ENCODE measurements around the gene ST6GALNAC6.

The ST6GALNAC6 gene, protein sequence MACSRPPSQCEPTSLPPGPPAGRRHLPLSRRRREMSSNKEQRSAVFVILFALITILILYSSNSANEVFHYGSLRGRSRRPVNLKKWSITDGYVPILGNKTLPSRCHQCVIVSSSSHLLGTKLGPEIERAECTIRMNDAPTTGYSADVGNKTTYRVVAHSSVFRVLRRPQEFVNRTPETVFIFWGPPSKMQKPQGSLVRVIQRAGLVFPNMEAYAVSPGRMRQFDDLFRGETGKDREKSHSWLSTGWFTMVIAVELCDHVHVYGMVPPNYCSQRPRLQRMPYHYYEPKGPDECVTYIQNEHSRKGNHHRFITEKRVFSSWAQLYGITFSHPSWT

DNA sequence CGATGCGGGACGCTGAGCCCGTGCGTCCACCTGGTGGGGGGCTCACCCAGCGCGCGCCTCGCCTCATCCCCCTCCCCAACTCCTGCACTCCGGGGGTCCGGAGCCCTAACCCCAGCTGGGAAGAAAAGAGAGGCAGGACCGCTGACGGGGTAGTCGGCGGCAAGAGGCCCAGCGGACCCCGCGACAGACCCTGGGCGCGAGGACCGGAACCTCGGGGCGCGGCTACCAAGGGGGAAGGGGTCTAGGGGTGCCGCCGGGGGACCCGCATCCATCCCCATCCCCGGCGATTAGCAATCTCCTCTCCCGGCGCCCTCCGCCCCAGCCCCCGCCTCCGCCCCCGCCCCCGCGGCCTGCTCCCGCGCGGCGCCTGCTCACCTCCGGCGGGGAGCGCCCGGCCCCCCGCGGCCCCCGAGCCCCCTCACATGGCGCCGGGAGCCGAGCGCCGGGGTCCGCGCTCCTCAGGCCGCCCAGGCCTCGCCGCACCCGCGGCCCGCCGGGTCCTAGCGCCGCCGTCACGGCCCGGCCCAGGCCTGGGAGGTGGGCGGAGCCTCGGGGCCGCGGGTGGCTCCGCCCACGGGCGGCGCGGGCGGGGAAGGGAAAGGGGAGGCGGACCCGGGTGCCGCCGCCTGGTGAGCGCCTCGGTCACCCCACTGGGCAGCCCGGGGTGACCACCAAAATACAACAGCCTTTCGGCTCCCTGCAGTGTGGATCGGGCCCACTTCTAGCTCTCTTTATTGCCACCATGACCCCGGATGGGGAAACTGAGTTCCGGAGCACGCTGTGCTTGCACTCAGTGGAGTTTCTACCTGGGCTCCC is at the start of gene ST6GALNAC6:
Gene ST6GALNAC6, minus strand, starts transcription at position 476 of the 816 bp plus-strand sequence. CDS start 1,622 bp downstream, outside the sequence.
- in situ Hi-C loops (cut with MboI; ENCODE audit: low sequenced_read_pairs) = no loop called here

DNA sequence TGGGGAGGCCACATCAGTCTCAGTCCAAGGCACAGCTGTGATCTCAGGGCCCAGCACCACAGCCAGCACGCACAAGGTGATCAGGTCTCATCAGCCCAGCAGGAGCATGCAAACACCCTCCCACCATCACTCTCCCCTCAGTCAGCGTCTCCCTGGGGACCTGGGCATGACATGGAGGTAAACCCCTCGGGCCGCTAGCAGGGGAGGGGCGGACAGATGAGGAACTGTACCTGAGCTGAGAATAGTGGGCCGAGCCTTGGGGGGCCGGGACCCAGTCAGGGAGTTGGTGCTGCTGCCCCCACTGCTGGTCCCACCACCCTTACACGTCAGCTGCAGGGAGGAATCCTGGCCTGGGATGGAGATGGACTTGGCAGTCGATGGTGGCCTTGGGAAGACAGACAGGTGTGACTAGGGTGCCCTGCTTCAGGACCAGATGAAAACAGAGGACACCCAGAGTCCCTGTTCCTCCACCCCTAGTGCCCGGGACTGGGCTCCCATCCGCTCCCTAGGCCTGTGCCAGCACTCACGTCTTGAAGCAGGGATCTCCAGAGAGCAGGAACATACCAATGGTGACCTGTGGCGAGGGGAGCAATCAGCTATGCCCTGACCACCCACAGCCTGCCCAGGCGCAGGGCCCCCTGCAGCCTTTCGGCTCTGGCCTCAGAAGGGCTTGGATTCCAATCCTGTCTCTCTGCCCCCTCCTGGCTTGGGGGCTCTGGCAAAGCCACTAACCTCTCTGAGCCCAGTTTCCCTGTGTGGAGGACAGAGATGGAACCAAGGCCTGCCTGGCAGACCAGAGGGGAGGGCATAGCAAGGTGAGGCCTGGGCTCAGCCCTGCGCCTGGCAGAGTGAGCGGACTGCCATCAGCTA is 48.7 kb upstream of the ST6GALNAC6 start:
- in situ Hi-C loops (cut with MboI; ENCODE audit: low sequenced_read_pairs) = no loop called here

DNA sequence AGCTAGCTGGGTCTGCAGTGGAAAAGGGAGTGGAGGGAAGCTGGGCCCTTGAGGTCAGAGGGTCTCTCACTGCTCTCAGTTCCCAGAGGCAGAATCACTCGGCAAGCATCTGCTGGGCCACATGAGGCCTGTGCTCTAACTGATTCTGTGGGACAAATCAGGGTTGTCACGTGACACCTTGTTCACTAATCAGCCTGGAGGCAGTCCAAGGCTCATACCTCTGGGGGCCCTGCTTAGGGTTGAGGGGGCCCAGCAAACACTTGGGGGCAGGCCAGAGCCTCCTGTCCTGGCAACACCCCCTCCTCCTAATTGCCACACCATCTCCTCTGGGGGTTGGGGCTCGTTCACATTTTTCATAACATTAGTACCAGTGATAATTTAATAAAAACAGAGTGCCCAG is 47.3 kb upstream of the ST6GALNAC6 start:
- in situ Hi-C loops (cut with MboI; ENCODE audit: low sequenced_read_pairs) = no loop called here

DNA sequence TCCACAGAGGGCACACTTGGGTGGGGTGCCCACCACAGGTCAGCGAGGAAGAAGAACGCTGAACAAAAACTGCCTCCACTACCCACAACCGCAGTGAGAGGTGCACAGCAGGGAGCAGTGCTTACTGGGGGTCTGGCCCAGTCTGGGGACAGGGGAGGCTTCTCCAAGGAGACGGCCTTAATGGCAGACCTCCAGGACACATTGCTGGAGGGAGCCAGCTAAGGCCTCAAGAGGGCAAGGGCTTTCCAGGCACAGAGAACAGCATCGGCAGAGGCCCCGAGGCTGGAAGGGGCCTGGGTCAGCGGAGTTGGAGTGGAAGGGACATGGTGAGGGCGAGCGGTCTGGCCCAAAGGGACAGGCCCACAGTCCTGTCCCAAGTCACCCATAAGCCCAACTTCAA is 46.5 kb upstream of the ST6GALNAC6 start:
- in situ Hi-C loops (cut with MboI; ENCODE audit: low sequenced_read_pairs) = no loop called here

DNA sequence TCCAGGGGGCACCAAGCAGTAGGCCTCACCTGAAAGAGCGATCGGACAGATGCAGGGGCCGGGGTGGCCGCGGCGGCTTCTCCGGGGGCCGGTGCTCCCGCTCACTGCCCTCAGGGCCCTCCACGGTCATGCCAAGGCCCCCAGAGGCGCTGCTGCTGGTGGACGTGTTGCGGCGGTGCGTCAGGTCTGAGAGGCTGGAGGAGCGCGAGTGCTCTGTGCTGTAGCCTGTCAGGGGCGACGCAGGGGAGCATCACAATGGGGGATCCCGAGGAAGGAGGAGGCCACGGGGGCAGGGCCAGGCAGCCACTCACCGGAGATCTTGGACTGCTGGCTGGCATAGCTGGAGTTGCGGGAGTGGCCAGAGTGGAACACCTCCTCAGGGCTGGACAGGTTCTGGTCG is 45.9 kb upstream of the ST6GALNAC6 start:
- in situ Hi-C loops (cut with MboI; ENCODE audit: low sequenced_read_pairs) = no loop called here

DNA sequence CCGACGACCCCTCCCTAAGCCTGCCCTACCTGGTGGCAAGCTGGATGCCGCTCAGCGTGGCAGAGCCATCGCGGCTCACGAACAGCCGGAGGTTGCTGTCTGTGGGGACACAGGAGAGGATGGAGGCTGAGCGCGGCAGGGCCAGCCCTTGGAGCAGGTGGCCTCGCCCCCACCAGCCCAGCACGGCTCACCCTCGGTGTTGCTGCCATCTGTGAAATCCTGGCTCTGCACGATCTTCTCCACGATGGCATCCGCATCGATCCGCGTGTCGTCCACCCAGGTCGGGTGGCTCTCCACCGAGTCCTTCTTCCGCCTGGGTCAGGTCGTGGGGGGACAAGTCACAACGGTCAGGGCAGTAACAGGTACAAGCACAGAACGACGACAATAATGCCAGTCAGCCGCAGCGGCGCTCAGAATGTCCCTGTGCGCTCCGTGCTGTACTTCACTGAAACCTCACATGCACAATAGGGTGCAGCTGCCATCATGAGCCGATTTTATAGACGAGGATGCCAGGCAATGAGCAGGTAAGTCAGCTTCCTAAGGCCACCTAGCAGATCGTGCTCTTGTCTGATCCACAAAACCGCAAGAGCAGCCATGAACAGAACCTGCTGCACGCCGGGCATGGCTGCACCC is 45.3 kb upstream of the ST6GALNAC6 start:
- in situ Hi-C loops (cut with MboI; ENCODE audit: low sequenced_read_pairs) = no loop called here

DNA sequence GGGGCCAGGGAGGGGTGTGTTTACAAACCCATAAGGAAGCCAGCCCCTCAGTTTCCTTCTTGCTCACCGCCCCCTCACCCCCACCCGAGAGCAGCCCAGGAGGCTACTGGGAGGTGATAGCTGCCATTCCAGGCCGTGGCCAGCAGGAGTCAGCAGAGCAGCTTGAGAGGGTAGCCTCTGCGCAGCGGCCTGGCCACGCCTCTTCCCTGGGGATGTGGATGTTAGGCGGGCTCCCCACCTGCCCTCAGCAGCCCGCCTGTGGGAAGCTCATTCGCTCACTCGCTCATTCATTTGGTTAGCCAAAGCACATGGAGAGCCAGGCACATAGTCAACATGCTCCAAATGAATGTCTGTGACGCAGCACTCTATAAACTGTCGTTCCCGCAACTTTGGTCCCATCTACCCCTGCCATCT is 44.3 kb upstream of the ST6GALNAC6 start:
- in situ Hi-C loops (cut with MboI; ENCODE audit: low sequenced_read_pairs) = no loop called here

DNA sequence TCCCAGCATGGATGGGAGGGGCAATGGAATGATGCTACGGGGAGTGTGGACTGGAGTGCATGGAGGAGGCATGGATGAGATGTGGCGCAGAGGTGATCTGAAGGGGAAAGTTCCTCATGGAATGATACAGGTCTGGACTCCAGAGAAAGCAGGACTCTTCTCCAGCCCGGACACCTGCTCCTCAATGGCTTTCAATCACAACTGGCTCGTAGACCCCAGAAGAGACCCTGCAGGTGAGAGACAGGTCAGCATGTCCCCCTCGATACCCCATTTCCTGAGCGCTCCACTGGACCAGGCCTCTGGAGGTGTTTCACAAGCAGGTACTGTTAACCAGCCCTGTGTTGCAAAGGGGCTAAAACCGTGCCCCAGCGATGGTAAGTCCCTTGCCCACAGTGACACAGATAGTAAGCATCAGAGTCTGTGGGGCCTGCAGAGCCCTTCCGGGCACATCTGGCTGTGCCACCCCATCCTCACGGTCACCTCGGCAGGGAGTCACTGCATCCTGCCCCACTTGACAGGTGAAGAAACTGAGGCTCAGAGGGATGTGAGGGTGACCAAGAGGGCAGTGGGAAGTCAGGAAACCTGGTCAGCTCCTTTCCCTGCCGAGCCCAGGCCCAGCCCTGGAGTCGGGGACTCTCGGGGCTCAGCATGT is 43.7 kb upstream of the ST6GALNAC6 start:
- in situ Hi-C loops (cut with MboI; ENCODE audit: low sequenced_read_pairs) = no loop called here

DNA sequence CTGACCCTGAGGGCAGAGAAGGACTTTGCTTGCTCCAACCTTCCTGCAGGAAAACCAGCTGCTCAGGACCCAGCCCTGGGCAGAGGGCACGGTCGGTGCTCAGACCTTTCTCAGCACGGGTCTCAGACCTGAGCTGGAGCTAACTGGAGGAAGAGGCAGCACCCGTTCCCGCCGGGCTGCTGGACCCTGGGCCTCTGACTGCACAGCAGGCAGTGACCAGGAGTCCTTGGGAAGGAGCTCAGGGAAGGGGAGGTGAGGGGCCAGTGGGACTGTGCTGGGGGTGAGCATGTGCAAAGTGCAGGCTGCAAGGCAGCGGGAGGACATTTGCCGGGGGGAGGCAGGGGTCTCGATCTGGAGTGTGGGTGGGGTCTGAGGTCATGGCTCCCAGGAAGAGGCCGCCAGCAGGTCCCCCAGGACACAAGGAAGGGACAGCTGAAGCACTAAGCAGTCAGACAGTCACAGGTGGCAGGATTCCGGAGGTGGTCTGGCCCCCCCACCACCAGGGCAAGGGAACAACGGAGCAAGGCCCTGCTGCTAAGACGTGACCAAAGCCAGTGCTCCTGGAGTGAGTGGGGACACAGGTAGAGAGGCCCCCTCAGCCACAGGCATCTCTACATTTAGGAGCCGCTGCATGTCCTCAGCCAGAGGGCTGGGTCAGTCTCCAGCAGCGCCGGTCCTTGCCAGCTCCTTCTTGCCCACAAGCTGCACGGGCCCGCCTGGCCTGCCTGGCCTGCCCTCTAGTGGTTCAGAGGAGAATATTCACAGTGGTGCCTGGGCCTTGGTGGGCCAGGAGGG is 43.0 kb upstream of the ST6GALNAC6 start:
- in situ Hi-C loops (cut with MboI; ENCODE audit: low sequenced_read_pairs) = no loop called here

DNA sequence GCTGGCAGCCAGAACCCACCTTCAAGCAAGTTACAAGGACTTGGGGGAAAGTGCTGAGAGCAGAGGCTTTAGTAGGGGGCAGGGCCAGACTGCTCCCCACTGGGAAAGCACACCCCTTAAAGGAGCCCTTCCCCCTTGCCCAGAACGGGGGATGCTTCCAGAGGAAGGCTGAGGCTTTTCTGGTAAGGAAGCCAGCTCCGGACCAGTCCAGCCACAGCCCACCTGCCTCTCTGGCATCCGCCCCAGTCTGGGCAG is 42.5 kb upstream of the ST6GALNAC6 start:
- in situ Hi-C loops (cut with MboI; ENCODE audit: low sequenced_read_pairs) = no loop called here

DNA sequence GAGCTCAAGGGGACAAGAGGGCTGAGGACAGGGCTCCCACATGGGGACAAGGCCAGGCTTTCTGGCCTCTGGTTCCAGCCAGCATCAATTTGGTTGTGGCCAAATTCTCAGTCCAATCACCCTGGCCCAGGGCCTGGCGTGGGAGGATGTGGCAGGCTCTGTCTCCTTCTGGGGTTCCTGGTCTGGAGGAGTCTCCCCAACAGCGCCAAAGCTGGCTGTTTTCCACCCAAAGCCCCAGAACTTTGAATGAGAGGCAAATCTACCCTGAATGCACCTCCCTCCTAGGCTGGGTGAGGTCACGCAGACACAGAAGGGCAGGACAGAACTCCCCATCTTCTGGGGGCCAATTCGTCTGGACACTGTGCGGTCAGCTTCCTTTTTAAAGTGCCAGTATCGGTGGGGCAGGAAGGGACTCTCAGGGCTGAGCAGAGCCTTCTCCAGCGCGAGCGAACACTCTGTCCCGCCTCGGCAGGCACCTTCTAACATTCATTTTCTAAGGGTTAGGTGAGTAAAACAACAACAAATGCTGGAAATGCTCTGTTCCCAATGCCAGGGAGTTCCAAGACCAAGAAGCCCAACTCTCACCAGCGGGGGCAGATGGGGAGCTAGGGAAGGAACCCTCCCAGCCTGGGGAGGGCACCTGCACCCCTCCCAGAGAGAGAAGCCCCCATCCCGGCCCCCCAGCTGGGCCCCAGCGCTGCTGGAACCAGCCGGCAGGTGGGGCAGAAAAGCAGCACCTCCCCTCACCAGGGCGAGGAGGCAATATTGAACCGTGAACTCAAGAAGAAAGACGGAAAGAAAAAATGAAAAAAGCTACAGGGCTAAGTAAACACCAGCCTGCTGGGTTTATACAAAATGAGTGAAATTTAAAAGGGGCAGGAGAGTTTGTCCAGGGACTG is 41.9 kb upstream of the ST6GALNAC6 start:
- in situ Hi-C loops (cut with MboI; ENCODE audit: low sequenced_read_pairs) = no loop called here

DNA sequence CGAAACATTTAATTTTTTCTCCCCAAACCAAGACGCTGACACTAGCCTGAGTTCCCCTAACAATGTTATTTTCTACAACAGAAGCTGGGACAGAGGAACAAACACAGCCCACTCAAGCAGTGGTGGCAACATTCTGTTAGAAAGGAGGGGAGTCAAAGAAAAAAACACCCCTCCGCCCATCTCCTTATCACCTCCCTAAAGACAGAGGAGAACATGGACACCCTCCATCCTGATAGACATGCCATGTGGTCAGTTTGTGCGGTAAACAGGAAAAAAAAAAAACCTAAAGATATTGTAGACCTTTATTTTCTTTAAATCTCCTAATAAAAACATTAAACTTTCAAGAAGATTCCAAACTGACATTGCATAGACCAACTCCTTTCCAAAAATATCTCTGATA is 41.2 kb upstream of the ST6GALNAC6 start:
- in situ Hi-C loops (cut with MboI; ENCODE audit: low sequenced_read_pairs) = no loop called here

DNA sequence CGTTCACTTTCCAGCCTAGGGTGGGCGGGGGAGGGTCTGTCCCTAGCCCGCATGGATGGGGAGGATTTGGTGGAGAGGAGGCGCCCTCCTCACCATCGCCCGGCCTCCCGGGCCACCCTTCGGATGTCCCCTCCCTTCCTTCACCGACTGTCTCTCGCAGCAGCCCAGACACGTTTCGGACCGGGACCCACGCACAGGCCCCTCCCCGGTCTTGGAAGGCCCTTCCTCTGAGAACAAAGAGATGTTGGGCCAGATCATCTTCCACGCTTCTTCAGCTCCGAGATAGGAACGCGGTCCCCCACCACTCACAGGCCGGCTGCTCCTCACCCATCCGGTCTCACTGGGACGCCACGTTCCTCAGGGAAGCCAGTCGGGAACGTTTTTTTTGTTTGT is 38.9 kb upstream of the ST6GALNAC6 start:
- in situ Hi-C loops (cut with MboI; ENCODE audit: low sequenced_read_pairs) = no loop called here

DNA sequence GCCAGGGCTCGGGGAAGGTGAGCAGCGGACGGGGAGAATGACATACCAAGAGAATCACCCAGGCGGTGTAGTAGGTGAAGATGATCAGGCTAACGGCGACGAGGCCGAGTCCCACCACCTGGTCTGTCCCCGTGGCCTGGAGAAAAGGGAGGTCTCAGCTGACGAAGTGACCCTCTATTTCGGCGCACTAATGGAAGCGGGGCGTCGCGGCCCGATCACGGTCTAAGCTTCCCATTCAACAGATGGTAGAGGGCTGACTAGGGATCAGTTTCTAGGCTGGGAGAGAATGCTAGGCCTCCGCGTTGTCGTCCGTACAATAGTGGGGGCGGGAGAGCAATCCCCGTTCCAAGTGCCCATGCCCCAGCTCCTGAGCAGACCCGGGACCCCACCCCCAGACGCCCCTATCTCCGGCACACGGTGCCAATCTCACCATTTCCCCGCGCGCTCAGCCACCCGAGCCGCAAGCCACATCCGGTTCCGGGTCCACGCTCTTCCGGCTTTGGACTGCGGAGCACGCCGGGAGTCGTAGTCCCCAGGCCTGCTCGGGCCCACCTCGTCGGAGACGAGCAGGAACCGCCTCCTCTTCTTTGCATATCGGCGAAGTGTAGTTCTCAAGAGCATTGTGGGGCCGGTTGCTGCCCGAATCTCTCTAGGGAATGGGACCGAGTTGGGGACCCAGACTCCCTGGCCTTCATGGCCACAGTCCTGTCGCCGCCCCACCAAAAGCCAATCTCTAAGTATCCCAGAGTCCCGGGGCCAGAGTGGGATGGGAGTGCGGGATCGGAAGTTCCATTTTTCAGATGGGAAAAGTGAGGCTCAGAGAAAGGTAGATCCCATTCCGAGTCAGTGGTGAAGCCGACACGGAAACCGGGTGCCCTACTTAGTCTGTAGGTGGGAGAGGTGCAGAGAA is 38.2 kb upstream of the ST6GALNAC6 start, which contains the start of gene DPM2:
Gene DPM2, minus strand, starts transcription at position 467 of the 910 bp plus-strand sequence. Its CDS starts 34 bp downstream, at position 433.
- in situ Hi-C loops (cut with MboI; ENCODE audit: low sequenced_read_pairs) = no loop called here

DNA sequence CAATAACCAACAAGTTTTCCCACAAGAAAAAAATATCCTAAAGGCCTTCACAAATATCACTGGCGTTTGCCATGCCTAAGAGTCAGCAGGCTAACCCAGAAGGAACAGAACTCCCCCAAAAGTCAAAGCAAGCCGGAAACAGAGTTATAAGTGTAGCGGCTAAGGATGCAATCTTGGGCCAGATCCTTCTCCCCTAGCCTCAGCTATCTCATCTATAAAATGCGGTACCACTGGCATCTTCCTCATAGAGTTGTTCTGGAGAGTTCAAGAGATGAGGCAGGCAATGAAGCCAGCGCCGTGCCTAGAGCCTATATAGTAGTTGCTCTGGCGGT is 37.6 kb upstream of the ST6GALNAC6 start:
- in situ Hi-C loops (cut with MboI; ENCODE audit: low sequenced_read_pairs) = no loop called here

DNA sequence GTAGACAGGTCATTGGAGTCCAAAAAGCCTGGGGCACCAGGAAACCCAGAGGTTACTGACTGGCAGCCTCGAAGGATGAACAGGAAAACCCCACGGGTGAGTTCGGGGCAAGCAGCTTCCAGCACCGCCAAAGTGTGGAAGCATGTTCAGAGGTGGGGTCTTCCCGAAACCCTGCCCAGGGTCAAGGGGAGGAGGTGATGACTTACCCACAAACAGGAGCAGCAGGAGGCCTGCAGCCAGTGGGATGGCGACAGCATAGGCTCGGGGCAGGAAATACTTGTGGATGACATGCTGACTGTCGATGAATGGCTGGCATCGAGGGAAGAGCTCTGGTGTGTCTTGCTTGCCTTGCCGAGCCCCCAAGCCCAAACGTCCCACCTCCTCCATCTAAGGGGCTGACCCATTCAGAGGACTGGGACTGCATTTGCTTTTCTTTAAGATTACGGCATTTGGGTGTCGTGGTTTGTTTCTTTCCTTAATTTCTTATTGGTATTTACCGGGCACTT is 37.0 kb upstream of the ST6GALNAC6 start:
- in situ Hi-C loops (cut with MboI; ENCODE audit: low sequenced_read_pairs) = no loop called here

DNA sequence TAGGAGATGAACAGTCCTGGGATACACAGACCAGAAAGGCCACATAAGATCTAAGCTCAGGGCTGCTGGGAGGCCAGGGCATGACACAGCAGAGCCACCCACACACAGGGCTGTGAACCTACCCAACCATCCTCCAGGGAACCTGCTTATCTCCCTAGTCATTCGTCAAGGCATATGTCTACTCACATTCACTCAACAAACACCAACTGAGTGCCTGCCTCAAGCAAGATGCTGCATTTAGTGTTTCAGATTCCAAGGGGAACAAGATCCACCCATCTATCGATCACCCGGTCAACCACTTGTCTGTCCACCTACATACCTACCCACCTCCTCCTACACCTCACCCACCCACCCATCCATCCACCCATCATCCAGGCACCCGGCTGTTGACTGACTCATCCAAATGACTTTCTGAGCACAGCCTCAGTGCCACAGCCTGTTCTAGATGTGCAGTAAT is 36.4 kb upstream of the ST6GALNAC6 start:
- in situ Hi-C loops (cut with MboI; ENCODE audit: low sequenced_read_pairs) = no loop called here
